A673 (cell line): Measurements from ENCODE around the gene UBXN6.

Source experiments
- EZH2 ChIP-seq: fragments of 200-600 bp; sonication (generic); IDR thresholded peaks from 2 replicates; pipeline ENCODE4 v1.6.1; 2017; ENCODE audit warnings: borderline replicate concordance, low read depth, mild to moderate bottlenecking, mixed read lengths, antibody characterized with exemption, low read length; ENCODE audit not compliant: poor library complexity, severe bottlenecking
- TF ChIP-seq, protein P1 (sequence below): fragments of 300-800, 200-600 bp; sonication (generic); conservative IDR thresholded peaks from 2 replicates; pipeline ENCODE4 v1.5.1; 2017; ENCODE audit warnings: low read depth, mild to moderate bottlenecking, antibody characterized with exemption, low read length, moderate library complexity, mixed read lengths

- no peak for TF ChIP-seq EZH2
- TF ChIP-seq, protein P1, sequence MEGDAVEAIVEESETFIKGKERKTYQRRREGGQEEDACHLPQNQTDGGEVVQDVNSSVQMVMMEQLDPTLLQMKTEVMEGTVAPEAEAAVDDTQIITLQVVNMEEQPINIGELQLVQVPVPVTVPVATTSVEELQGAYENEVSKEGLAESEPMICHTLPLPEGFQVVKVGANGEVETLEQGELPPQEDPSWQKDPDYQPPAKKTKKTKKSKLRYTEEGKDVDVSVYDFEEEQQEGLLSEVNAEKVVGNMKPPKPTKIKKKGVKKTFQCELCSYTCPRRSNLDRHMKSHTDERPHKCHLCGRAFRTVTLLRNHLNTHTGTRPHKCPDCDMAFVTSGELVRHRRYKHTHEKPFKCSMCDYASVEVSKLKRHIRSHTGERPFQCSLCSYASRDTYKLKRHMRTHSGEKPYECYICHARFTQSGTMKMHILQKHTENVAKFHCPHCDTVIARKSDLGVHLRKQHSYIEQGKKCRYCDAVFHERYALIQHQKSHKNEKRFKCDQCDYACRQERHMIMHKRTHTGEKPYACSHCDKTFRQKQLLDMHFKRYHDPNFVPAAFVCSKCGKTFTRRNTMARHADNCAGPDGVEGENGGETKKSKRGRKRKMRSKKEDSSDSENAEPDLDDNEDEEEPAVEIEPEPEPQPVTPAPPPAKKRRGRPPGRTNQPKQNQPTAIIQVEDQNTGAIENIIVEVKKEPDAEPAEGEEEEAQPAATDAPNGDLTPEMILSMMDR, result no peak
Measured at GRCh38 chr19:4439243-4439642, 18.4 kb downstream of the UBXN6 start.
